Liver (tissue), 9 donors: Measurements from ENCODE around the gene PLXNA2. TPM values are rescaled to one million over a fixed set of nuclear protein-coding genes. Genes with fewer than 3 reads are reported as not detected.
A peak's percentile ranks its signal among the peaks of the same experiment; 100 is the strongest.

Source experiments
- DNase-seq: peaks from one replicate; pipeline ENCODE4 v3.0.0-alpha.2; 2017; ENCODE audit warnings: low spot score
- H3K27ac ChIP-seq, 2 donors: one replicate each; pipeline ENCODE4 v1.7.0; 2013; ENCODE audit warnings: inconsistent platforms in 2 of 2, low read length in 2 of 2, control low read depth in 1 of 2, low read depth in 1 of 2, mild to moderate bottlenecking in 1 of 2
- H3K27me3 ChIP-seq, 4 donors: one replicate each; pipeline versions ENCODE4 v1.6.1 to v1.7.0; 2013; ENCODE audit warnings: low read length in 3 of 4, inconsistent platforms in 1 of 4, mild to moderate bottlenecking in 1 of 4, moderate library complexity in 1 of 4; ENCODE audit not compliant: control insufficient read depth in 4 of 4, insufficient read depth in 4 of 4
- H3K36me3 ChIP-seq, 4 donors: one replicate each; pipeline versions ENCODE4 v1.6.1 to v1.7.0; 2013; ENCODE audit warnings: low read length in 3 of 4, mild to moderate bottlenecking in 3 of 4, low read depth in 1 of 4, moderate library complexity in 1 of 4; ENCODE audit not compliant: control insufficient read depth in 4 of 4, insufficient read depth in 3 of 4
- H3K4me1 ChIP-seq, 4 donors: one replicate each; pipeline versions ENCODE4 v1.6.1 to v1.7.0; 2013; ENCODE audit warnings: low read length in 3 of 4, mild to moderate bottlenecking in 3 of 4, moderate library complexity in 1 of 4; ENCODE audit not compliant: control insufficient read depth in 4 of 4, insufficient read depth in 4 of 4
- H3K4me3 ChIP-seq, 3 donors: one replicate each; pipeline versions ENCODE4 v1.6.1 to v1.7.0; 2013; ENCODE audit warnings: low read length in 3 of 3, control low read depth in 1 of 3, low read depth in 1 of 3, mild to moderate bottlenecking in 1 of 3
- H3K9ac ChIP-seq, 2 donors: one replicate each; pipeline ENCODE4 v1.7.0; 2013; ENCODE audit warnings: low read length in 2 of 2, mild to moderate bottlenecking in 2 of 2, moderate library complexity in 2 of 2, control low read depth in 1 of 2, low read depth in 1 of 2
- H3K9me3 ChIP-seq, 4 donors: one replicate each; pipeline versions ENCODE4 v1.6.1 to v1.7.0; 2013; ENCODE audit warnings: low read length in 3 of 4; ENCODE audit not compliant: control insufficient read depth in 4 of 4
- EGR1 ChIP-seq, 2 donors: IDR thresholded peaks; 2 replicates each; pipeline ENCODE4 v1.6.1; 2016 to 2018; ENCODE audit warnings: antibody characterized with exemption in 2 of 2, low read depth in 2 of 2
- FOXA1 ChIP-seq: IDR thresholded peaks from 2 replicates; pipeline ENCODE4 v1.6.1; 2016; ENCODE audit warnings: antibody characterized with exemption
- FOXA2 ChIP-seq: IDR thresholded peaks from 2 replicates; pipeline ENCODE4 v1.6.1; 2016; ENCODE audit warnings: antibody characterized with exemption
- GABPA ChIP-seq, 2 donors: IDR thresholded peaks in 1 of 2; conservative IDR thresholded peaks in 1 of 2; 2 replicates each; pipeline ENCODE4 v1.6.1; 2016; ENCODE audit warnings: antibody characterized with exemption in 2 of 2, mild to moderate bottlenecking in 1 of 2, moderate library complexity in 1 of 2
- HNF4A ChIP-seq, 2 donors: conservative IDR thresholded peaks; 2 replicates each; pipeline ENCODE4 v1.6.1; 2016; ENCODE audit warnings: antibody characterized with exemption in 2 of 2, mild to moderate bottlenecking in 2 of 2
- JUND ChIP-seq, 2 donors: IDR thresholded peaks; 2 replicates each; pipeline ENCODE4 v1.6.1; 2016; ENCODE audit warnings: antibody characterized with exemption in 2 of 2
- NR2F2 ChIP-seq: IDR thresholded peaks from 2 replicates; pipeline ENCODE4 v1.6.1; 2016; ENCODE audit warnings: antibody characterized with exemption
- RAD21 ChIP-seq, 2 donors: IDR thresholded peaks; 2 replicates each; pipeline ENCODE4 v1.6.1; 2016; ENCODE audit warnings: antibody characterized with exemption in 2 of 2, mild to moderate bottlenecking in 2 of 2
- RXRA ChIP-seq, 2 donors: IDR thresholded peaks; 2 replicates each; pipeline ENCODE4 v1.6.1; 2017 to 2018; ENCODE audit warnings: antibody characterized with exemption in 2 of 2, mild to moderate bottlenecking in 1 of 2
- SP1 ChIP-seq: IDR thresholded peaks from 2 replicates; pipeline ENCODE4 v1.6.1; 2018; ENCODE audit warnings: antibody characterized with exemption, mild to moderate bottlenecking
- TAF1 ChIP-seq: conservative IDR thresholded peaks from 2 replicates; pipeline ENCODE4 v1.6.1; 2016; ENCODE audit warnings: antibody characterized with exemption, mild to moderate bottlenecking
- WGBS: extraction: QIAGEN DNeasy Blood & Tissue Kit; methylation state at CpG from one replicate; pipeline ENCODE4 v1.1.7; 2013; 5-methylcytosine and 5-hydroxymethylcytosine counted together
- polyA plus RNA-seq, 2 donors: library from polyadenylated mRNA; stranded (reverse) in 1 of 2; unstranded in 1 of 2; fragments of 200-250 nt in 1 of 2; fragments of >200 nt in 1 of 2; fragmentation: Nextera tagmentation in 1 of 2; extraction: Ambion mirVana in 1 of 2; gene quantifications; one replicate each; pipeline versions ENCODE4 v1.2.1 to v1.2.3, GENCODE V29; 2013 to 2015
- total RNA-seq, 2 donors: library from RNA; depleted of rRNA; stranded (reverse); fragments of >200 nt; gene quantifications; one replicate each; pipeline ENCODE4 v1.2.3, GENCODE V29; 2014
- TF ChIP-seq, protein P1 (sequence below): IDR thresholded peaks from 2 replicates; pipeline ENCODE4 v1.6.1; 2016; ENCODE audit warnings: antibody characterized with exemption
- TF ChIP-seq, protein P2 (sequence below): fragments of 150-350 bp; IDR thresholded peaks from 2 replicates; pipeline ENCODE4 v1.5.1; 2017; ENCODE audit warnings: improper control_type of control experiment, low read depth, low read length; ENCODE audit not compliant: missing input control
- donor health status: healthy.
- donor health status: healthy.
- donor health status: healthy.
- donor health status: healthy.
- donor health status: healthy.

Gene PLXNA2
- total and polyA plus RNA-seq, 4 donors = 1.8 to 9.2 (median 2.8) TPM

DNA sequence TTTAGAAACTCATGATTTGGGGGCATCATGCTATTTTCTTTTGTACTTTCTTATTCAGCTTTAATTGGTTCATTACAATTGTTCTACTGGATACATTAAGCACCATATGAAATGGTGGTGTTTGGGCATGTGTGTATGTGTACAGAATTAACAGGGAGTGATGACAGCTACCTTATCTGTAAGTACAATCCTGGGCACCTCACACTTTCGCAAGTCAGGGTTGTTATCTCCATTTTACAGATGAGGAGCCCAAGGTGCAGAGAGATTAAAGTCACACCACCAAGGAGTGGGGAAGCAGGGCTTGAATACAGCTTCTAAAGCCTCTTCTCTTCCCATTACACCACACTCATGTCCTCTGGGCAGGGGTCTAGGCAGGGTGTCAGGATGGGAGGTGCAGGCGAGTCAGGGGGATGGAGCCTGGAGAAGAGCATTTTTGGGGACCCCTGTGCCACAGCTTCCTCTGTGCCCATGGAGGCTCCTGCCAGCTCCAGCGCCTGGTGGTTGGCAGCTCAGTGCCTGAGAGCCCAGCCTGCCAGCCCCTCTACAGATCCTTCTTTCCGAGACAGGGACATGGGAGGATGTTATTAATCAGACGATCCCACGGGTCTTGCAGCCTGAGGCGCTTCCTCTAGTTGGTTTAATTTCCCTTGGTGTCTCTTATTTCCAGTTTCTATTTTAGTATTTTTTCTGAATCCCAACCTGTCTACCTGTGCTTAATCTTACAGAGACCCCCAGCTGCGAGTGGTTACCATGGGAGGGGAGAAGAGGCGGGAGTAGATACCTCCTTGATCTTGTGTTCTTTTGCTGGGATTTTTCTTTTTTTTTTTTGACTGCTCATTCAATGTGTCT is 207.0 kb downstream of the PLXNA2 start:
- H3K27ac ChIP-seq = no peak overlapping the region
- no peak overlapping the region for H3K9ac ChIP-seq
- H3K36me3 ChIP-seq = peaks cover 0 to 53% (median 11%) of the 10 kb centered on the region in 4 donors
- H3K4me1 ChIP-seq = no peaks in the 10 kb centered on the region
- no peaks in the 10 kb centered on the region for H3K27me3 ChIP-seq
- H3K4me3 ChIP-seq = no peak overlapping the region
- H3K9me3 ChIP-seq = no peaks in the 10 kb centered on the region
- no peak for TF ChIP-seq GABPA (IDR thresholded peaks at IDR 0.05 in 1 of 2, conservative IDR thresholded peaks at IDR 0.05 in 1 of 2)
- no peak for TF ChIP-seq HNF4A (conservative IDR thresholded peaks at IDR 0.05)
- TF ChIP-seq JUND (IDR thresholded peaks at IDR 0.05) = no peak
- TF ChIP-seq EGR1 (IDR thresholded peaks at IDR 0.05; ENCODE audit: low read depth in 2 of 2) = no peak
- no peak for TF ChIP-seq FOXA2
- no peak for TF ChIP-seq FOXA1
- no peak for DNase-seq
- 89% methylated on average over 9 of the region's 9 CpGs for WGBS

DNA sequence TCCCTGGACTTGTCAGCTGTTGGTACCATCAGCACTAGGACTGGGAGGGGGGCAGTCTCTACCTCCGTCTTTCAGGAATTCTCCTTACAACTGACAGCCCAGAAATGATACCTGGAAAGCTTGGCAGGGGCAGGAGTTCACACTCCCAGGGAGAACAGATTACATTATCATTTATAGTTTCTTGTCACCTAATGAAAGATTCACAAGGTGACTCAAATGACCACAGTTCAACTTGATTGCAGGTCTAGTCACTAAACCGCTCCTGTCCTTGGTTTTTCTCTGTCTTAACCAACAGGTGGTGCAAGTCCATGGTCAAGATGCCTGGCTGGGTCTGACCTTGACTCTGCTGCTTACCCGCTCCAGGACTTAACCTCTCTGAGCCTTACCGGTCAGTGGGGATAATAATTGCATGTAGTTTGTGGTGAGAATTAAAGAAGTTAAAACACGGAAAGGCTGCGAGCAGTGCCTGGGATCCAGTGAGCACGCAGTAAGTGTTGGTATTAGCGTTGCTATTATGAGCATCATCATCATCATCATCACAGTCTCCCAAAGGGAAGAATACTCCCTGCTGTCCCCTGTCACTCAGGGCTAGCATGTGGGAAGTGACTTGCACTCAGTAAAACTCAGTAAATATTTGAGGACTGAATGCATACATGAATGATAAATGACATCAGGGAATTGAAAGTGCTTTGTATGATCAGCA is 207.9 kb downstream of the PLXNA2 start:
- 80% methylated on average over 8 of the region's 8 CpGs for WGBS
- TF ChIP-seq HNF4A (conservative IDR thresholded peaks at IDR 0.05) (peak in 1 of 2 donors; percentile 5), TAF1 (no peak), RAD21 (IDR thresholded peaks at IDR 0.05) (peak; percentile 54 to 65), RXRA (IDR thresholded peaks at IDR 0.05) (peak in 1 of 2 donors; percentile 29)
- TF ChIP-seq, protein P1, sequence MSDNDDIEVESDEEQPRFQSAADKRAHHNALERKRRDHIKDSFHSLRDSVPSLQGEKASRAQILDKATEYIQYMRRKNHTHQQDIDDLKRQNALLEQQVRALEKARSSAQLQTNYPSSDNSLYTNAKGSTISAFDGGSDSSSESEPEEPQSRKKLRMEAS = no peak
- TF ChIP-seq, protein P2, sequence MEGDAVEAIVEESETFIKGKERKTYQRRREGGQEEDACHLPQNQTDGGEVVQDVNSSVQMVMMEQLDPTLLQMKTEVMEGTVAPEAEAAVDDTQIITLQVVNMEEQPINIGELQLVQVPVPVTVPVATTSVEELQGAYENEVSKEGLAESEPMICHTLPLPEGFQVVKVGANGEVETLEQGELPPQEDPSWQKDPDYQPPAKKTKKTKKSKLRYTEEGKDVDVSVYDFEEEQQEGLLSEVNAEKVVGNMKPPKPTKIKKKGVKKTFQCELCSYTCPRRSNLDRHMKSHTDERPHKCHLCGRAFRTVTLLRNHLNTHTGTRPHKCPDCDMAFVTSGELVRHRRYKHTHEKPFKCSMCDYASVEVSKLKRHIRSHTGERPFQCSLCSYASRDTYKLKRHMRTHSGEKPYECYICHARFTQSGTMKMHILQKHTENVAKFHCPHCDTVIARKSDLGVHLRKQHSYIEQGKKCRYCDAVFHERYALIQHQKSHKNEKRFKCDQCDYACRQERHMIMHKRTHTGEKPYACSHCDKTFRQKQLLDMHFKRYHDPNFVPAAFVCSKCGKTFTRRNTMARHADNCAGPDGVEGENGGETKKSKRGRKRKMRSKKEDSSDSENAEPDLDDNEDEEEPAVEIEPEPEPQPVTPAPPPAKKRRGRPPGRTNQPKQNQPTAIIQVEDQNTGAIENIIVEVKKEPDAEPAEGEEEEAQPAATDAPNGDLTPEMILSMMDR = peak; percentile 9
- no peak for DNase-seq
- Histone ChIP-seq H3K27me3 (no peaks in the 10 kb centered on the region), H3K27ac (no peak overlapping the region), H3K36me3 (peaks cover 0 to 54% (median 14%) of the 10 kb centered on the region in 4 donors), H3K9me3 (no peaks in the 10 kb centered on the region), H3K9ac (no peak overlapping the region), H3K4me3 (no peak overlapping the region), H3K4me1 (no peaks in the 10 kb centered on the region)

DNA sequence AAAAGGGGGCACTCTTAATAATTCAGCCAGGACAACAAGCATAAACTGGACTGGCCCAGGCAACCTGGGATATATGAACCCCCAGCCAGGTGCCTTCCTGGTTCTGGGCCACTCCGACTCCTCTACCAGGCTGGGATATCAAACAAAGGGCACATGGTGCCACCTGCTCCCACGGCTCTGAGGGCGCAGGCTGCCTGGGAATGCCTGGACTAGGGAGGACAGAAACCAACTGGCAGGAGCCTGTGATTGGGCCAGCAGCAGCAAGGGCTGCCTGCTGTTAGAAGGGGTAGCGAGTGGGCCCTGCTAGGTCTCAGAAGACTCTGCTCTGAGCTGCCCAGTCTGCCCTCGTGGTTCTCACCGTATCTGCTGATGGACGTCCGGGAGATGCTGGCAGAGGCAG is 210.0 kb downstream of the PLXNA2 start:
- Histone ChIP-seq H3K9me3 (no peaks in the 10 kb centered on the region), H3K36me3 (peaks cover 0 to 48% (median 9%) of the 10 kb centered on the region in 4 donors), H3K4me1 (no peaks in the 10 kb centered on the region), H3K27me3 (no peaks in the 10 kb centered on the region), H3K27ac (no peak overlapping the region), H3K4me3 (no peak overlapping the region), H3K9ac (no peak overlapping the region)
- 86% methylated on average over 8 of the region's 8 CpGs for WGBS
- TF ChIP-seq SP1 (no peak), FOXA1 (no peak), FOXA2 (no peak), NR2F2 (no peak), EGR1 (IDR thresholded peaks at IDR 0.05; ENCODE audit: low read depth in 2 of 2) (no peak)
- no peak for DNase-seq
